ENCODE measurements around the gene ASRGL1.

DNA sequence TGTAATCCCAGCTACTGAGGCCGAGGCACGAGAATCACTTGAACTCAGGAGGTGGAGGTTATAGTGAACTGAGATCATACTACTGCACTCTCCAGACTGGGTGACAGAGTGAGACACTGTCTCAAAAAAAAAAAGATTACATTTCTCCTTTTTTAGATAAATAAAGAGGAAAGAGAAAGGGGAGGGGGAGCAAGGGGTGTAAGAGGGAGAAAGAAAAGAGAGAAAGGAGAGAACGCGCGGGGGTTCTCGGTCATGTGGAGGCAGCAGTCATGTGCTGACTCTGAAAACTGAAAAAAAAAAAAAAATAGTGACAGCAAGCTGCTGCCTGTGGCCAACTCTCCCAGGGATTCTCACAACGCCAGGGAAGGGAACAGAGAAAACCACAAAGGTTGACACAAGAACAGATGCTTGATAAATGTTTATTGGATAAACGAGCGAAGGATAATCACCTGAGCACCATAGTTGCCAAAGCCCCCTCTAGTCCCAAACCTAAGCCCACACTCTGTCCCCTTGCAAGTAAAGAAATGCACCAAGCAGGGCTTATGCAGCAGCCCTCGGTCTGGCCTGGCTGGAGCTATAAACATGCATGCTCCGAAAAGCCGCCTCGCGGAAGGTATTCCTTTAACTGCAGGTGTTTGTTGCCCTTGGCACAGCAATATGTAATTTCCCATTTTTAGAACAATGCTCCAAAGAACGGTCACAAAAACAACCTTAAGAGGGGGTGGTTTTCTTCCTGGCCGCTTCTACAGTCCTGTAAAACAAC lies 96.1 kb downstream of the ASRGL1 start:
- TF ChIP-seq, protein P1, sequence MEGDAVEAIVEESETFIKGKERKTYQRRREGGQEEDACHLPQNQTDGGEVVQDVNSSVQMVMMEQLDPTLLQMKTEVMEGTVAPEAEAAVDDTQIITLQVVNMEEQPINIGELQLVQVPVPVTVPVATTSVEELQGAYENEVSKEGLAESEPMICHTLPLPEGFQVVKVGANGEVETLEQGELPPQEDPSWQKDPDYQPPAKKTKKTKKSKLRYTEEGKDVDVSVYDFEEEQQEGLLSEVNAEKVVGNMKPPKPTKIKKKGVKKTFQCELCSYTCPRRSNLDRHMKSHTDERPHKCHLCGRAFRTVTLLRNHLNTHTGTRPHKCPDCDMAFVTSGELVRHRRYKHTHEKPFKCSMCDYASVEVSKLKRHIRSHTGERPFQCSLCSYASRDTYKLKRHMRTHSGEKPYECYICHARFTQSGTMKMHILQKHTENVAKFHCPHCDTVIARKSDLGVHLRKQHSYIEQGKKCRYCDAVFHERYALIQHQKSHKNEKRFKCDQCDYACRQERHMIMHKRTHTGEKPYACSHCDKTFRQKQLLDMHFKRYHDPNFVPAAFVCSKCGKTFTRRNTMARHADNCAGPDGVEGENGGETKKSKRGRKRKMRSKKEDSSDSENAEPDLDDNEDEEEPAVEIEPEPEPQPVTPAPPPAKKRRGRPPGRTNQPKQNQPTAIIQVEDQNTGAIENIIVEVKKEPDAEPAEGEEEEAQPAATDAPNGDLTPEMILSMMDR (conservative IDR thresholded peaks at IDR 0.05; ENCODE audit: low read length) = no peak
- no peak for TF ChIP-seq EZH2phosphoT487 (IDR thresholded peaks at IDR 0.05; ENCODE audit: borderline replicate concordance)
